ENCODE results near the gene USP10.

GRCh38 chr16:84741340-84741830 lies 41.6 kb downstream of the USP10 start:
- TF ChIP-seq CTCF (IDR thresholded peaks at IDR 0.05) (no peak), POLR2A (IDR thresholded peaks at IDR 0.05) (no peak)
